GM18951 (cell line): ENCODE measurements around the gene ATP9B.
"Not testable (repeated sequence)": the region's sequence is repeated elsewhere in the genome, so short reads cannot be mapped to it uniquely, and the experiment has no call there.

Source experiments
- POLR2A ChIP-seq: IDR thresholded peaks from 4 replicates; pipeline ENCODE4 v1.6.1; 2011; ENCODE audit warnings: mild to moderate bottlenecking; ENCODE audit not compliant: insufficient read length, insufficient read depth; ENCODE audit errors: extremely low read depth
- in situ Hi-C: fragments of 300-500 bp; cut with MboI; formaldehyde crosslinking; loops from one replicate; pipeline ENCODE4 v1.12.0; 2022; ENCODE audit warnings: low sequenced_read_pairs, mixed read lengths, inconsistent platforms; ENCODE audit not compliant: unreplicated experiment

ATP9B gene

GRCh38 chr18:79258447-79258846 is 189.3 kb downstream of the ATP9B start:
- in situ Hi-C loops, result no loop called here

GRCh38 chr18:79259218-79259617 is 190.0 kb downstream of the ATP9B start:
- TF ChIP-seq POLR2A, result no peak
- in situ Hi-C loops, result no loop called here

More at GRCh38 chr18:79258447-79258846, 189.3 kb downstream of the ATP9B start:
- no peak for TF ChIP-seq POLR2A

GRCh38 chr18:79260023-79260422 is 190.8 kb downstream of the ATP9B start:
- in situ Hi-C loops, result no loop called here
- no peak for TF ChIP-seq POLR2A

GRCh38 chr18:79260510-79260909 is 191.3 kb downstream of the ATP9B start:
- in situ Hi-C loops, result no loop called here

GRCh38 chr18:79265068-79265467 is 195.9 kb downstream of the ATP9B start:
- in situ Hi-C loops, result not testable (repeated sequence)

More at GRCh38 chr18:79260510-79260909, 191.3 kb downstream of the ATP9B start:
- TF ChIP-seq POLR2A, result no peak

- in situ Hi-C loops, result not testable (repeated sequence)
Measured at GRCh38 chr18:79271812-79272211, 202.6 kb downstream of the ATP9B start.

- in situ Hi-C loops, result no loop called here
- TF ChIP-seq POLR2A, result no peak
Measured at GRCh38 chr18:79272916-79273315, 203.7 kb downstream of the ATP9B start.

GRCh38 chr18:79274823-79275222 is 205.6 kb downstream of the ATP9B start:
- no peak for TF ChIP-seq POLR2A
- in situ Hi-C loops, result no loop called here

GRCh38 chr18:79275461-79275860 is 206.3 kb downstream of the ATP9B start:
- in situ Hi-C loops, result no loop called here
- no peak for TF ChIP-seq POLR2A

- no peak for TF ChIP-seq POLR2A
- in situ Hi-C loops, result no loop called here
Measured at GRCh38 chr18:79275992-79276391, 206.8 kb downstream of the ATP9B start.

GRCh38 chr18:79278896-79279295 is 209.7 kb downstream of the ATP9B start:
- no peak for TF ChIP-seq POLR2A

GRCh38 chr18:79283131-79283810 is 214.1 kb downstream of the ATP9B start:
- in situ Hi-C loops, result no loop called here
- no peak for TF ChIP-seq POLR2A

More at GRCh38 chr18:79278896-79279295, 209.7 kb downstream of the ATP9B start:
- in situ Hi-C loops, result no loop called here

GRCh38 chr18:79283929-79284328 is 214.7 kb downstream of the ATP9B start:
- TF ChIP-seq POLR2A, result no peak
- in situ Hi-C loops, result no loop called here

GRCh38 chr18:79285191-79285590 is 216.0 kb downstream of the ATP9B start:
- in situ Hi-C loops, result not testable (repeated sequence)

- in situ Hi-C loops, result not testable (repeated sequence)
Measured at GRCh38 chr18:79290409-79290808, 221.2 kb downstream of the ATP9B start.

GRCh38 chr18:79290876-79291275 is 221.7 kb downstream of the ATP9B start:
- no peak for TF ChIP-seq POLR2A
- in situ Hi-C loops, result no loop called here
